H9 (cell line): ENCODE data around the gene ZNF816. TPM values are rescaled to one million over a fixed set of nuclear protein-coding genes. Genes with fewer than 3 reads are reported as not detected.

ENCODE experiments used
- DNase-seq: peaks from one replicate; pipeline ENCODE4 v3.0.0-alpha.2; 2017
- H2AFZ ChIP-seq: one replicate; pipeline ENCODE4 v1.6.1; 2013; ENCODE audit warnings: mild to moderate bottlenecking, low read length, control low read depth, moderate library complexity
- H2AK5ac ChIP-seq: 2 replicates; pipeline ENCODE4 v1.6.1; 2013; ENCODE audit warnings: low read length, control low read depth, mixed read lengths; ENCODE audit not compliant: insufficient read length
- H2BK120ac ChIP-seq: one replicate; pipeline ENCODE4 v1.6.1; 2013; ENCODE audit warnings: low read depth, mild to moderate bottlenecking, low read length, control low read depth, inconsistent platforms; ENCODE audit not compliant: poor library complexity, severe bottlenecking
- H2BK12ac ChIP-seq: 2 replicates; pipeline ENCODE4 v1.6.1; 2013; ENCODE audit warnings: low read length, control low read depth, mixed read lengths, low read depth; ENCODE audit not compliant: insufficient read length
- H2BK15ac ChIP-seq: 2 replicates; pipeline ENCODE4 v1.6.1; 2013; ENCODE audit warnings: low read depth, low read length, control low read depth
- H2BK20ac ChIP-seq: one replicate; pipeline ENCODE4 v1.6.1; 2013; ENCODE audit warnings: low read depth, mild to moderate bottlenecking, low read length, control low read depth, inconsistent platforms; ENCODE audit not compliant: poor library complexity, severe bottlenecking
- H2BK5ac ChIP-seq: 2 replicates; pipeline ENCODE4 v1.6.1; 2013; ENCODE audit warnings: low read length, control low read depth, mixed read lengths; ENCODE audit not compliant: insufficient read length
- H3K14ac ChIP-seq: 2 replicates; pipeline ENCODE4 v1.6.1; 2013; ENCODE audit warnings: low read length, control low read depth; ENCODE audit not compliant: insufficient read depth
- H3K18ac ChIP-seq: 2 replicates; pipeline ENCODE4 v1.6.1; 2013; ENCODE audit warnings: low read depth, mild to moderate bottlenecking, mixed read lengths, low read length, control low read depth; ENCODE audit not compliant: insufficient read length
- H3K23ac ChIP-seq: 2 replicates; pipeline ENCODE4 v1.6.1; 2013; ENCODE audit warnings: low read length, control low read depth, mixed read lengths, low read depth; ENCODE audit not compliant: insufficient read length
- H3K23me2 ChIP-seq: 2 replicates; pipeline ENCODE4 v1.6.1; 2013; ENCODE audit warnings: low read depth, mild to moderate bottlenecking, mixed read lengths, low read length, control low read depth; ENCODE audit not compliant: insufficient read length, poor library complexity, severe bottlenecking
- H3K27ac ChIP-seq: 2 replicates; pipeline ENCODE4 v1.5.1; 2013; ENCODE audit warnings: low read length, control low read depth, mixed read lengths, low read depth; ENCODE audit not compliant: insufficient read length
- H3K27me3 ChIP-seq: 2 replicates; pipeline ENCODE4 v1.6.1; 2013; ENCODE audit warnings: low read length, control low read depth, inconsistent platforms; ENCODE audit not compliant: insufficient read depth
- H3K4ac ChIP-seq: 2 replicates; pipeline ENCODE4 v1.6.1; 2013; ENCODE audit warnings: low read depth, mild to moderate bottlenecking, control low read depth, inconsistent platforms, low read length, moderate library complexity
- H3K4me1 ChIP-seq: 2 replicates; pipeline ENCODE4 v1.6.1; 2013; ENCODE audit warnings: low read length, control low read depth, inconsistent platforms; ENCODE audit not compliant: insufficient read depth
- H3K4me2 ChIP-seq: 2 replicates; pipeline ENCODE4 v1.6.1; 2013; ENCODE audit warnings: low read length, control low read depth, mixed read lengths; ENCODE audit not compliant: insufficient read length, insufficient read depth
- H3K56ac ChIP-seq: 2 replicates; pipeline ENCODE4 v1.6.1; 2013; ENCODE audit warnings: low read depth, mild to moderate bottlenecking, mixed read lengths, low read length, control low read depth; ENCODE audit not compliant: insufficient read length
- H3K79me1 ChIP-seq: 2 replicates; pipeline ENCODE4 v1.6.1; 2013; ENCODE audit warnings: low read depth, mild to moderate bottlenecking, moderate library complexity, low read length, control low read depth, inconsistent platforms; ENCODE audit not compliant: insufficient read depth, poor library complexity, severe bottlenecking
- H3K79me2 ChIP-seq: 2 replicates; pipeline ENCODE4 v1.6.1; 2013; ENCODE audit warnings: low read length, control low read depth, inconsistent platforms; ENCODE audit not compliant: insufficient read depth
- H3K9ac ChIP-seq: 2 replicates; pipeline ENCODE4 v1.6.1; 2013; ENCODE audit warnings: low read length, control low read depth, mixed read lengths; ENCODE audit not compliant: insufficient read length; ENCODE audit errors: extremely low read depth
- H3K9me3 ChIP-seq: one replicate; pipeline ENCODE4 v1.6.1; 2013; ENCODE audit warnings: low read depth, low read length, inconsistent platforms; ENCODE audit not compliant: control insufficient read depth
- H3T11ph ChIP-seq: one replicate; pipeline ENCODE4 v1.6.1; 2013; ENCODE audit warnings: mild to moderate bottlenecking, low read length, control low read depth, inconsistent platforms
- H4K20me1 ChIP-seq: one replicate; pipeline ENCODE4 v1.6.1; 2013; ENCODE audit not compliant: control insufficient read depth, insufficient read length, insufficient read depth
- H4K5ac ChIP-seq: 2 replicates; pipeline ENCODE4 v1.6.1; 2013; ENCODE audit warnings: low read depth, mild to moderate bottlenecking, mixed read lengths, low read length, control low read depth; ENCODE audit not compliant: insufficient read length
- H4K8ac ChIP-seq: replicated peaks from 2 replicates; pipeline ENCODE4 v1.6.1; 2013; ENCODE audit warnings: low read length, control low read depth, mixed read lengths, low read depth; ENCODE audit not compliant: insufficient read length
- H4K91ac ChIP-seq: 2 replicates; pipeline ENCODE4 v1.6.1; 2013; ENCODE audit warnings: low read depth, mild to moderate bottlenecking, moderate library complexity, mixed read lengths, low read length, control low read depth; ENCODE audit not compliant: insufficient read length
- H3K27ac Mint-ChIP-seq, 3 experiments: 2 replicates in 2 of 3; 3 replicates in 1 of 3; pipeline ENCODE4 v1.8.0; 2020 to 2021; ENCODE audit warnings: mixed read lengths in 3 of 3, mild to moderate bottlenecking in 1 of 3, moderate library complexity in 1 of 3
- H3K27me3 Mint-ChIP-seq: 2 replicates; pipeline ENCODE4 v1.8.0; 2021; ENCODE audit warnings: low read depth, mild to moderate bottlenecking, moderate library complexity, mixed read lengths
- H3K36me3 Mint-ChIP-seq, 3 experiments: 2 replicates in 2 of 3; 3 replicates in 1 of 3; pipeline ENCODE4 v1.8.0; 2020 to 2021; ENCODE audit warnings: low read depth in 3 of 3, mixed read lengths in 3 of 3; ENCODE audit not compliant: insufficient read depth in 1 of 3
- H3K4me1 Mint-ChIP-seq, 2 experiments: 2 replicates each; pipeline ENCODE4 v1.8.0; 2020; ENCODE audit warnings: mixed read lengths in 2 of 2
- H3K4me3 Mint-ChIP-seq, 2 experiments: 2 replicates in 1 of 2; 3 replicates in 1 of 2; pipeline ENCODE4 v1.8.0; 2020 to 2021; ENCODE audit warnings: mild to moderate bottlenecking in 2 of 2, mixed read lengths in 2 of 2, moderate library complexity in 1 of 2
- H3K9me3 Mint-ChIP-seq, 2 experiments: 2 replicates in 1 of 2; 3 replicates in 1 of 2; pipeline ENCODE4 v1.8.0; 2020; ENCODE audit warnings: mild to moderate bottlenecking in 2 of 2, mixed read lengths in 2 of 2, moderate library complexity in 1 of 2
- WGBS: extraction: QIAGEN DNeasy Blood & Tissue Kit; methylation state at CpG from one replicate; pipeline ENCODE4 v1.1.7; 2013; ENCODE audit warnings: missing lambda C conversion rate, low lambda C conversion rate, mixed read lengths; ENCODE audit not compliant: insufficient read length; ENCODE audit errors: extremely low coverage; 5-methylcytosine and 5-hydroxymethylcytosine counted together
- total RNA-seq: library from RNA; stranded (reverse); gene quantifications from 2 replicates; pipeline ENCODE4 v1.2.1, GENCODE V29; 2021
- TF ChIP-seq, protein P1 (sequence below): fragments of 200-600 bp; sonication (generic); conservative IDR thresholded peaks from 3 replicates; pipeline ENCODE4 v1.8.0; 2021; ENCODE audit warnings: antibody characterized with exemption, mild to moderate bottlenecking

The ZNF816 gene
- total RNA-seq, 1 experiment from 2014 or later = 15.1 TPM

GRCh38 chr19:52990759-52991418, 28.2 kb upstream of the ZNF816 start:
- H2AK5ac ChIP-seq = no peak overlapping the region
- no peaks in the 10 kb centered on the region for H4K20me1 ChIP-seq
- H2BK15ac ChIP-seq = no peak overlapping the region
- H3K27me3 Mint-ChIP-seq = peaks cover 44% of the 10 kb centered on the region
- H3K9ac ChIP-seq = no peak overlapping the region
- peaks cover 2 to 6% of the 10 kb centered on the region in 2 experiments; a peak in 3 of 5 replicates for H3K9me3 Mint-ChIP-seq
- H3K4me1 Mint-ChIP-seq = peaks cover 15 to 18% of the 10 kb centered on the region in 2 experiments
- no peaks in the 10 kb centered on the region; the same call in 1 of the 2 replicates for H3K4me1 ChIP-seq
- H3K18ac ChIP-seq = no peak overlapping the region
- H3K4me3 Mint-ChIP-seq = no peak overlapping the region
- H3K27ac Mint-ChIP-seq = no peak overlapping the region
- TF ChIP-seq, protein P1, sequence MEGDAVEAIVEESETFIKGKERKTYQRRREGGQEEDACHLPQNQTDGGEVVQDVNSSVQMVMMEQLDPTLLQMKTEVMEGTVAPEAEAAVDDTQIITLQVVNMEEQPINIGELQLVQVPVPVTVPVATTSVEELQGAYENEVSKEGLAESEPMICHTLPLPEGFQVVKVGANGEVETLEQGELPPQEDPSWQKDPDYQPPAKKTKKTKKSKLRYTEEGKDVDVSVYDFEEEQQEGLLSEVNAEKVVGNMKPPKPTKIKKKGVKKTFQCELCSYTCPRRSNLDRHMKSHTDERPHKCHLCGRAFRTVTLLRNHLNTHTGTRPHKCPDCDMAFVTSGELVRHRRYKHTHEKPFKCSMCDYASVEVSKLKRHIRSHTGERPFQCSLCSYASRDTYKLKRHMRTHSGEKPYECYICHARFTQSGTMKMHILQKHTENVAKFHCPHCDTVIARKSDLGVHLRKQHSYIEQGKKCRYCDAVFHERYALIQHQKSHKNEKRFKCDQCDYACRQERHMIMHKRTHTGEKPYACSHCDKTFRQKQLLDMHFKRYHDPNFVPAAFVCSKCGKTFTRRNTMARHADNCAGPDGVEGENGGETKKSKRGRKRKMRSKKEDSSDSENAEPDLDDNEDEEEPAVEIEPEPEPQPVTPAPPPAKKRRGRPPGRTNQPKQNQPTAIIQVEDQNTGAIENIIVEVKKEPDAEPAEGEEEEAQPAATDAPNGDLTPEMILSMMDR = no peak
- no peak overlapping the region for H4K5ac ChIP-seq
- no peak overlapping the region for H4K91ac ChIP-seq
- H3K27me3 ChIP-seq = peaks cover 6% of the 10 kb centered on the region; the same call in 1 of the 2 replicates
- no peak overlapping the region for H3K4ac ChIP-seq
- no peak overlapping the region for H2BK5ac ChIP-seq
- no peak overlapping the region for H2BK12ac ChIP-seq
- H3K56ac ChIP-seq = no peak overlapping the region
- H4K8ac ChIP-seq = no peak overlapping the region
- no peak overlapping the region for H2BK120ac ChIP-seq
- H3K14ac ChIP-seq = no peak overlapping the region
- no peak overlapping the region for H3K4me2 ChIP-seq
- WGBS = no CpG with 5 or more reads among the region's 16 CpGs
- no peaks in the 10 kb centered on the region for H3K79me1 ChIP-seq
- DNase-seq = no peak
- no peak overlapping the region for H2BK20ac ChIP-seq
- no peaks in the 10 kb centered on the region for H3K9me3 ChIP-seq
- H3K23ac ChIP-seq = no peak overlapping the region
- peaks cover 9 to 12% (median 10%) of the 10 kb centered on the region in 3 experiments; a peak in 6 of 7 replicates for H3K36me3 Mint-ChIP-seq
- no peak overlapping the region for H3K27ac ChIP-seq
- H3K23me2 ChIP-seq = peaks cover 10% of the 10 kb centered on the region
- no peaks in the 10 kb centered on the region for H3K79me2 ChIP-seq
- no peak overlapping the region for H2AFZ ChIP-seq
- H3T11ph ChIP-seq = no peak overlapping the region
